Posterior cingulate gyrus (tissue), 11 donors: ENCODE data around the gene CDKN3.
"Not testable (repeated sequence)": the region's sequence is repeated elsewhere in the genome, so short reads cannot be mapped to it uniquely, and the experiment has no call there.

Source experiments
- DNase-seq, 10 donors: peaks; one replicate each; pipeline versions ENCODE4 v3.0.0 to v3.0.0-alpha.2; 2020 to 2021; ENCODE audit warnings: mixed read lengths in 3 of 10
- intact Hi-C: fragments of 100-400 bp; cut with DNase I; formaldehyde crosslinking; loops from one replicate; pipeline ENCODE4 v1.15.1; 2023

CDKN3 gene

GRCh38 chr14:54450535-54450934, 53.7 kb downstream of the CDKN3 start:
- DNase-seq, result no peak
- intact Hi-C loops, result no loop called here

- intact Hi-C loops, result no loop called here
- no peak for DNase-seq
Observed at GRCh38 chr14:54451121-54451601, 54.4 kb downstream of the CDKN3 start.

DNA sequence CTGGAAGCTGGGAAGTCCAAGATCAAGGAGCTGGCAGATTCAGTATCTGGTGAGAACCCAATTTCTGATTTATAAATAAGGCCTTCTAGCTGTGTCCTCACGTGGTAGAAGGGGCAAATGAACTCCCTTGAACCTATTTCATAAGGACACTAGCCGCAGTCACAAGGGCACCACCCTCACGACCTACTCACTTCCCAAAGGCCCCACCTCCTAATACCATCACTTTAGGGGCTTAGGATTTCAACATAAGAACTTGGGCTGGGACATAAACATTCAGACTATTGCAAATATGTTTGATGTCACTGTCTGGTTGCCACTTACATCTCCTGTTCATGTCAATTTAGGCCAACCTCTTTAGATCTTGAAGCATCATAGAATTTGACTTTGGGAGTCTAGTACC, 55.2 kb downstream of the CDKN3 start:
- no peak for DNase-seq
- intact Hi-C loops, result no loop called here

DNA sequence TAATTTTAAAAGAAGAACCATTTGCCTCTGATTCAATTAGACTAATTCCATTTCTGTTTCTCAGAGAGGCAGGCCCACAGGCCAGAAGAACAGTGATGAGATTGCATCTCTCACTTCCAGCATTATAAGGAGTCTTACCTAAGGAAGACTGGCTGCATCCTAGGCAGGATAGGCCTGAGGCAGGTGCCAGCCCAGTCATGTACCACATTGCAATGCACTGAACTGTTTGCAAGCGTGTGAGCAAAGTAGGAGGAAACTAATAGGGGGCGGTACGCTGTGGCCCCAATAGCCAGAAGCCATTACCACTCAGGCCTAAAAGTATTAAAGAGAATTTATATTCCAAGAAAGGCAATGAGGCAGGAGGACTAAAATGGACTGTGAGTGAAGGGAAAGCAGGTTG, 56.4 kb downstream of the CDKN3 start:
- no peak for DNase-seq
- intact Hi-C loops, result no loop called here

GRCh38 chr14:54453990-54454389, 57.2 kb downstream of the CDKN3 start:
- intact Hi-C loops, DNase-seq: not testable (repeated sequence)

- intact Hi-C loops, result no loop called here
Observed at GRCh38 chr14:54455363-54455762, 58.6 kb downstream of the CDKN3 start.

DNA sequence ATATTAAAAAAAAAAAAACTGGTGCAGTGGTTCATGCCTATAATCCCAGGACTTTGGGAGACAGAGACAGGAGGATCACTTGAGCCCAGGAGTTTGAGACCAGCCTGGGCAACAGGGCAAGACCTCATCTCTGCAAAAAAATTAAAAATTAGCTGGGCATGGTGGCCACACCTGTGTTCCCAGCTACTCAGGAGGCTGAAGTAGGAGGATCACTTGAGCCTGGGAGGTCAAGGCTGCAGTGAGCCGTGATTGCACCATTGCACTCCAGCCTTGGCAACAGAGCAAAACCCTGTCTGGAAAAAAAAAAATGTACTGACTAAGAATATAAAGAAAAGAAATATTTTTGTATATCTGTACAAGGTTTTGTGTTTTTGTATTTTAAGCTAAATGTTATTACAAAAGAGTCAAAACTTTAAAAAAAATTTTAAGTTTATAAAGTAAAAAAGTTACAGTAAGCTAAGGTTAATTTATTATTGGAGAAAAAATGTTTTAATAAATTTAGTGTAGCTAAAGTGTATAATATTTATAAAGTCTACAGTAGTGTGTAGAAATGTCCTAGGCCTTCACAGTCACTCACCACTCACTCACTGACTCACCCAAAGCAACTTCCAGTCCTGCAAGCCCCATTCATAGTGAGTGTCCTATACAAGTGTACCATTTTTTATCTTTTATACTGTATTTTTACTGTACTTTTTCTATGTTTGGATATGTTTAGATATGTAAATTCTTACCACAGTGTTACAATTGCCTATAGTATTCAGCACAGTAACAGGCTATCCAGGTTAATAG, 60.2 kb downstream of the CDKN3 start:
- intact Hi-C loops, DNase-seq: not testable (repeated sequence)

More at GRCh38 chr14:54455363-54455762, 58.6 kb downstream of the CDKN3 start:
- no peak for DNase-seq

- intact Hi-C loops, result no loop called here
- DNase-seq, result no peak
Observed at GRCh38 chr14:54457609-54457996, 60.8 kb downstream of the CDKN3 start.

DNA sequence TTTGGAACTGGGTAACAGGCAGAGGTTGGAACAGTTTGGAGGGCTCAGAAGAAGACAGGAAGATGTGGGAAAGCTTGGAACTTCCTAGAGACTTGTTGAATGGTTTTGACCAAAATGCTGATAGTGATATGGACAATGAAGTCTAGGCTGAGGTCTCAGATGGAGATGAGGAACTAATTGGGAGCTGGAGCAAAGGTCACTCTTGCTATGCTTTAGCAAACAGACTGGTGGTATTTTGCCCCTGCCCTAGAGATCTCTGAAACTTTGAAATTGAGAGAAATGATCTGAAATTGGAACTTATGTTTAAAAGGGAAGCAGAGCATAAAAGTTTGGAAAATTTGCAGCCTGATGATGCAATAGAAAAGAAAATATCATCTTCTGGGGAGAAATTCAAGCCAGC, 61.7 kb downstream of the CDKN3 start:
- DNase-seq, intact Hi-C loops: not testable (repeated sequence)

- intact Hi-C loops, result no loop called here
- DNase-seq, result no peak
Observed at GRCh38 chr14:54459106-54459505, 62.3 kb downstream of the CDKN3 start.

- no peak for DNase-seq
- intact Hi-C loops, result no loop called here
Observed at GRCh38 chr14:54462048-54462447, 65.2 kb downstream of the CDKN3 start.

DNA sequence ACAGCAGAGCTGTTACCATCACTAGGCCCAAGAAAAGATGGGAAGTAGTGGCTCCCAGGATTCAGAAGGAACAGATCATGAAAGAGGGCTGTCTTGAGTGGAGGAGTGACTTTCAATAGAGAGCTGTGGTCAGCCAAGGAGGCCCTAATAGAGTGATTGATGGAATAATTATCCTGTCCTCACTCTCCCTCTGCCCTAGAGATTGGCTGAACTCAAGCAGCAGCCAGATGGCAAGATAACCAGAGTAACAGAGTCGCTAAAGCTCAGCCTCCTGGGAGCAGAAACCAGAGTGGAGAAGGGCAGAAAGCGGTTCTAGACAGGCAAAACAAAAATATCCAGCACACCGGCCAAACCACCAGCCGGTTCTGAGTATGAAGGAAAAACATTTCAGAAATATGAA, 68.8 kb downstream of the CDKN3 start:
- no peak for DNase-seq
- intact Hi-C loops, result no loop called here

DNA sequence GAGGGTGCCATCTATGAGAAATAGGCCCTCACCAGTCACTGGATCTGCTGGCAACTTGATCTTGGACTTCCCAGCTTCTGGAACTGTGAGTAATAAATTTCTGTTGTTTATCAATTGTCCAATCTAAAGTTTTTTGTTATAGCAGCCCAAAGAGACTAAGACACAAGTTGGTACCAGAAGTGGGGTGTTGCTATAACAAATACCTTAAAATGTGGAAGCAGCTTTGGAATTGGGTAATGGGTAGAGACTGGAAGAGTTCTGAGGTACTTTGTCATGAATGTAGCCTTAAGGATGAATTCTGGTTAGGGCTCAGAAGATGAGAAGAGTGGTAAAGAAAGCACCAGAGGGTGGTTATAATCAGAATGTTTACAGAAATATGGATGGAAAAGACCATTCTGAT, 70.5 kb downstream of the CDKN3 start:
- no peak for DNase-seq
- intact Hi-C loops, result no loop called here
